ENCODE measurements around the gene CLIC2.

DNA sequence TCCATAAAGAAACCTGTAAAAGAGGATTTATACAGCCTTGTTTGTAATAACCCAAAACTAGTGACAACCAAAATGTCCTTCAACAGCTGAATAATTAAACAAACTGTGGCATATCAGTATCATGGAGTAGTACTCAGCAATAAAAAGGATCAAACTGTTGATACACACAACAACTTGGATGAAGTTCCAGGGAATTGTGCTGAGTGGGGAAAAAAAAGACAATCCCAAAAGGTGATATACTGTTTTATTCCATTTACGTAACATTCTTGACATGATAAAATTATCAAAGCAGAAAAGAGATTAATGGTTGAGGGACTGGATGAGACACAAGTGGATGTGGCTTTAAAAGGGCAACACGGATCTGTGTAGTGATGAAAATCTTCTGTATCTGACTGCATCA, 7.8 kb downstream of the CLIC2 start:
- TF ChIP-seq TAF1 (IDR thresholded peaks at IDR 0.05; ENCODE audit: low read depth, low read length) (no peak), POLR2A (IDR thresholded peaks at IDR 0.05; ENCODE audit: low read depth, low read length) (no peak), POLR2AphosphoS5 (IDR thresholded peaks at IDR 0.05; ENCODE audit: low read depth, low read length) (no peak), SPI1 (IDR thresholded peaks at IDR 0.05; ENCODE audit: low read depth, low read length) (no peak), POU2F2 (IDR thresholded peaks at IDR 0.05; ENCODE audit: low read depth, low read length) (no peak)
